ENCODE measurements around the gene RSPH1. TPM values are rescaled to one million over a fixed set of nuclear protein-coding genes. Genes with fewer than 3 reads are reported as not detected.

Gene RSPH1
- total RNA-seq, 1 experiment from 2014 or later: 0.51 TPM

- peaks cover 5% of the 10 kb centered on the region for H3K36me3 Mint-ChIP-seq (ENCODE audit: insufficient read depth, unreplicated experiment)
- DNase-seq (ENCODE audit: unreplicated experiment): no peak
- H3K9me3 Mint-ChIP-seq (ENCODE audit: unreplicated experiment): peaks cover 7% of the 10 kb centered on the region
- H3K27ac Mint-ChIP-seq (ENCODE audit: low read depth, unreplicated experiment): no peak overlapping the region
- CTCF ChIA-PET: interaction anchor here (0.5 to 1.1 kb wide), 2 partner anchors 290 to 295 kb away, joined by 4 to 7 read pairs; no protein-coding TSS in a partner anchor
- BruUV-seq (replicated peaks): no TSS peak
- peaks cover 6% of the 10 kb centered on the region for H3K4me1 Mint-ChIP-seq (ENCODE audit: insufficient read depth, unreplicated experiment)
- intact Hi-C loops (cut with micrococcal nuclease): no loop called here
- peaks cover 56% of the 10 kb centered on the region for H3K27me3 Mint-ChIP-seq (ENCODE audit: insufficient read depth, unreplicated experiment)
- POLR2A ChIA-PET: no interaction called here
- no peak for TF ChIP-seq CTCF (IDR thresholded peaks at IDR 0.05; ENCODE audit: unreplicated experiment)
- no peak overlapping the region for H3K4me3 Mint-ChIP-seq (ENCODE audit: unreplicated experiment)
Observed at GRCh38 chr21:42435401-42435800, 60.6 kb downstream of the RSPH1 start.

- ChIA-PET POLR2A (interaction anchor here (0.6 kb wide), 1 partner anchor 231 kb away, joined by 5 read pairs; no protein-coding TSS in a partner anchor), CTCF (interaction anchor here (0.5 to 0.6 kb wide), 2 partner anchors 294 to 787 kb away, joined by 3 to 4 read pairs; no protein-coding TSS in a partner anchor)
- DNase-seq (ENCODE audit: unreplicated experiment): no peak
- TF ChIP-seq CTCF (IDR thresholded peaks at IDR 0.05; ENCODE audit: unreplicated experiment): no peak
- Mint-ChIP-seq H3K27me3 (ENCODE audit: insufficient read depth, unreplicated experiment) (peaks cover 52% of the 10 kb centered on the region), H3K27ac (ENCODE audit: low read depth, unreplicated experiment) (no peak overlapping the region), H3K4me1 (ENCODE audit: insufficient read depth, unreplicated experiment) (peaks cover 6% of the 10 kb centered on the region), H3K36me3 (ENCODE audit: insufficient read depth, unreplicated experiment) (peaks cover 5% of the 10 kb centered on the region), H3K9me3 (ENCODE audit: unreplicated experiment) (peaks cover 7% of the 10 kb centered on the region), H3K4me3 (ENCODE audit: unreplicated experiment) (no peak overlapping the region)
- intact Hi-C loops (cut with micrococcal nuclease): no loop called here
- BruUV-seq (replicated peaks): no TSS peak
Observed at GRCh38 chr21:42434884-42435283, 61.1 kb downstream of the RSPH1 start.

- Mint-ChIP-seq H3K9me3 (ENCODE audit: unreplicated experiment) (peaks cover 7% of the 10 kb centered on the region), H3K4me1 (ENCODE audit: insufficient read depth, unreplicated experiment) (peaks cover 6% of the 10 kb centered on the region), H3K36me3 (ENCODE audit: insufficient read depth, unreplicated experiment) (peaks cover 5% of the 10 kb centered on the region), H3K4me3 (ENCODE audit: unreplicated experiment) (no peak overlapping the region), H3K27me3 (ENCODE audit: insufficient read depth, unreplicated experiment) (peaks cover 48% of the 10 kb centered on the region), H3K27ac (ENCODE audit: low read depth, unreplicated experiment) (no peak overlapping the region)
- intact Hi-C loops (cut with micrococcal nuclease): no loop called here
- ChIA-PET CTCF (interaction anchor here (0.7 kb wide), 1 partner anchor 288 kb away, joined by 3 read pairs; no protein-coding TSS in a partner anchor), POLR2A (interaction anchor here (0.6 kb wide), 1 partner anchor 232 kb away, joined by 5 read pairs; no protein-coding TSS in a partner anchor)
- no TSS peak for BruUV-seq (replicated peaks)
- TF ChIP-seq CTCF (IDR thresholded peaks at IDR 0.05; ENCODE audit: unreplicated experiment): no peak
- peak; percentile 16 for DNase-seq (ENCODE audit: unreplicated experiment)
Observed at GRCh38 chr21:42433946-42434551, 62.0 kb downstream of the RSPH1 start.

- BruUV-seq (replicated peaks): no TSS peak
- ChIA-PET POLR2A (interaction anchor here (0.9 kb wide), 1 partner anchor 213 kb away, joined by 3 read pairs; no protein-coding TSS in a partner anchor), CTCF (interaction anchor here (0.7 to 1.0 kb wide), 2 partner anchors 9 to 19 kb away, joined by 3 read pairs; no protein-coding TSS in a partner anchor)
- peaks cover 6% of the 10 kb centered on the region for H3K4me1 Mint-ChIP-seq (ENCODE audit: insufficient read depth, unreplicated experiment)
- peaks cover 5% of the 10 kb centered on the region for H3K36me3 Mint-ChIP-seq (ENCODE audit: insufficient read depth, unreplicated experiment)
- H3K9me3 Mint-ChIP-seq (ENCODE audit: unreplicated experiment): no peaks in the 10 kb centered on the region
- DNase-seq (ENCODE audit: unreplicated experiment): no peak
- no peak overlapping the region for H3K27ac Mint-ChIP-seq (ENCODE audit: low read depth, unreplicated experiment)
- TF ChIP-seq CTCF (IDR thresholded peaks at IDR 0.05; ENCODE audit: unreplicated experiment): no peak
- no peak overlapping the region for H3K4me3 Mint-ChIP-seq (ENCODE audit: unreplicated experiment)
- intact Hi-C loops (cut with micrococcal nuclease): no loop called here
- peaks cover 55% of the 10 kb centered on the region for H3K27me3 Mint-ChIP-seq (ENCODE audit: insufficient read depth, unreplicated experiment)
Observed at GRCh38 chr21:42432695-42433094, 63.3 kb downstream of the RSPH1 start.
